ENCODE data around the gene IL1RAP.

GRCh38 chr3:190554197-190554596 lies 40.3 kb downstream of the IL1RAP start:
- no peak for TF ChIP-seq EZH2 (IDR thresholded peaks at IDR 0.05; ENCODE audit: low read depth, unreplicated experiment)
- TF ChIP-seq CTCF (conservative IDR thresholded peaks at IDR 0.05; ENCODE audit: low read depth in 2 of 2): no peak
- 0 out of 2 replicates have a peak, but pooled peaks have one; percentile 11 for TF ChIP-seq POLR2AphosphoS5 (IDR thresholded peaks at IDR 0.05; ENCODE audit: low read depth)
- no peak for TF ChIP-seq EZH2phosphoT487 (IDR thresholded peaks at IDR 0.05; ENCODE audit: unreplicated experiment)
- TF ChIP-seq JUNB (IDR thresholded peaks at IDR 0.05; ENCODE audit: unreplicated experiment): no peak
